ENCODE results near the gene CEP170. TPM values are rescaled to one million over a fixed set of nuclear protein-coding genes. Genes with fewer than 3 reads are reported as not detected.

CEP170 gene
- 97.5 TPM for polyA plus RNA-seq (2013, experiment 1 of 2; ENCODE audit: insufficient read length)
- 87.8 TPM for polyA plus RNA-seq (2013, experiment 2 of 2; ENCODE audit: insufficient read length)

DNA sequence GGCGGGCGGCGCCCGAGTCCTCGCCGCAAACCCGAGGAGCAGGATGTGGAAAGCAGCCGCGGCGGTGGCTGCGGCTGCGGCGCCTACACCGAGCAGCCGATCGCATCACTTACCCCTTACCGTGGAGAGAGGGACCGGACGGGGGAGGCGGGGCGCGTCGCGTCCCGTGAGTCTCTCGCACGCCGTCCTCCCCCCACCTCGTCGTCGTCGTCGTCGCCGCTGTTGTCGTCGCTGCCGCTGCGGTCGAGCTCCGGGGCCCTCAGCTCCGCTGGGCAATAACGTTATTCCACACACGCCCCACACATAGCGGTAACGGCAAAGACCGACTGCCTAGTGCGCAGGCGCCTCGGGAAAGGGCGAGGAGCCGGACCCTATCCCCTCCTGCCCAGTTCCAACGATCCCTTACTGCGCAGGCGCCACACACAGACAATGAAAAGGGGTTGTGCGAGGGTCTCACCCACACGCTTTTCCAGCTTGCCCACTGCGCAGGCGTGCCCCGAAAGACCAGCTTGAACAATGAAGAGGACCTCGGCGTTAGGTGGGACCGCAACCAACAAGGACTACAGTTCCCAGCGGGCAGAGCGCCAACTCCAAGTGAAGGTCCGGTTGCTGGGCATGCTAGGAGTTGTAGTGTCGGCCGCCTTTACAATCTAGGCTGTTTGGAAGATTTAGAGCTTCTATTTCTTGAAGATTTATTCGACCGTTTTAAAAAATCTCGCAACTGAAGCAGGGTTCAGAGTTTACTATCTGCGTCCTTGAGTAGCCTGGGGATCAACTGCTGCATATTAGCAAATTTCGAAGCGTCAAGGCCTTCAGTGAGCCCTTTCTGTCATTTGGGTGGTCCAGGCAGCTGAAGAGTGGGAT, at the start of gene CEP170:
Gene CEP170 (minus strand): TSS at position 355 of the 864 bp plus-strand sequence. CDS start 30,001 bp downstream, outside the sequence.
- DNase-seq: peak; percentile 99

- no peak for DNase-seq
Observed at GRCh38 chr1:243301059-243301458, 46.0 kb upstream of the CEP170 start.

DNA sequence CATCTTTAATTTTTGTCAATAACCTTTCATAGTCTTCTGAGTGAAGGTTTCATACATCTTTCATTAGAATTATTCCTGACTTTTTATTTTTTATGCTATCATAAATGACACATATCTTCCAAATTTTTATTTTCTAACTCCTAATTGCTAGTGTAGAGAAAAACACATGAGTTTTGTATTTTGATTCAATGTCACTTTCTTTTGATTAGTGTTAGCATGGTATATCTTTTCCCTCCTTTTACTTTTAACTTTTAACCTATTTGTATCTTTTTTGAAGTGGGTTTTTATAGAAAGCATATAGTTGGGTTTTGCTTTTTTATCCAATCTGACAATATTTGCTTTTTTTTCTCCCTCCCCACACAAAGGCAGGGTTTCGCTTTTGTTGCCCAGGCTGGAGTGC, 44.0 kb upstream of the CEP170 start:
- no peak for DNase-seq

GRCh38 chr1:243294723-243295121, 39.6 kb upstream of the CEP170 start:
- DNase-seq: peak; percentile 82

GRCh38 chr1:243293941-243294722, 39.1 kb upstream of the CEP170 start:
- DNase-seq: peak; percentile 4

DNA sequence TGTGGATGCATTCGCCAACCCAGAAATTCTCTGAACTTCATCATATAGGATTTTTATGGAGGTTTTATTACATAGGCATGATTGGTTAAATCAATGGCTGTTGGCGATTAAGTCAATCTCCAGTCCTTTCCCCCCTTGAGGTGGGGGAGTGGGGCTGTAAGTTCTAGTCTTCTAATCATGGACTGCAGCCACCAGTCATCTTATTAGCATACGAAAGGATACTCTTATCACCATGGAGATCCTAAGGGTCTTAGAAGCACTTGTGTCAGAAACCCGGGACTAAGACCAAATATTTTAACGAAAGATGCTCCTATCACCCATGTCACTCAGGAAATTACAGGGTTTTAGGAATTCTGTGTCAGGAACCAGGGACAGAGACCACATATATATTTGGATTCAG, 37.0 kb upstream of the CEP170 start:
- no peak for DNase-seq

- DNase-seq: no peak
Observed at GRCh38 chr1:243291292-243291691, 36.2 kb upstream of the CEP170 start.

DNA sequence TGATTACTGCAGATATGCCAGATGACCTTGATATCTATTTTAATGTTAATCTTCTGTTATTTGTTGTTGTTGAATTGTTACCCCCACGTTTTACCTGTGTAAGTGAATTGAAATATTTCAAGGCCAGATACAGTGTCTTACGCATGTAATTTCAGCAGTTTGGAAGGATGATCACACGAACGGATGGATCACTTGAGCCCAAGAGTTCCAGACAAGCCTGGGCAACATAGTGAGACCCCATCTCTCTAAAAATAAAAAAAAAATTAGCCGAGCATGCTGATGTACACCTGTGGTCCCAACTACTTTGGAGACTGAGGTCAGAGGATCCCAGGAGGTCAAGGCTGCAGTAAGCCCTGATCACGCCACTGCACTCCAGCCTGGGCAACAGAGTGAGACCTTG, 33.0 kb upstream of the CEP170 start:
- no peak for DNase-seq

DNA sequence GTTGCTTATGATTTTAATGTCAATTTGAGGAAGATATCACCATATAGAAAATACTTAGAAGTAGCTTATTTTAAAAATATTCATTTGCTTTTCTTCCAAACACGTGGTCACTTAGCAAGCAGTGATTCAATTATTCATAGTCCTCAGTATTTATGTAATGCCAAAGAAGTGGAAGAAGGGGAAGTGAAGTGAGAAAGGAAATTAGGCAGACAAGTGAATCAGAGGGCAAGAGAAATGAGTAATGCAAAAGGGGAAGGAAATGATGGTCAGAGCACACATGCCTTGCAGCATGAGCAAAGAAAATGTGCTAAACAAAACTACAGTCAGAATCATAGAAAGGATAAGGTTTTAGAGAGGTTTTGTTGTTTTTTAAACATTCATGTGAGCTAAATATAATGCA, 32.6 kb upstream of the CEP170 start:
- peak; percentile 88 for DNase-seq

GRCh38 chr1:243287123-243287460, 32.0 kb upstream of the CEP170 start:
- DNase-seq: no peak

DNA sequence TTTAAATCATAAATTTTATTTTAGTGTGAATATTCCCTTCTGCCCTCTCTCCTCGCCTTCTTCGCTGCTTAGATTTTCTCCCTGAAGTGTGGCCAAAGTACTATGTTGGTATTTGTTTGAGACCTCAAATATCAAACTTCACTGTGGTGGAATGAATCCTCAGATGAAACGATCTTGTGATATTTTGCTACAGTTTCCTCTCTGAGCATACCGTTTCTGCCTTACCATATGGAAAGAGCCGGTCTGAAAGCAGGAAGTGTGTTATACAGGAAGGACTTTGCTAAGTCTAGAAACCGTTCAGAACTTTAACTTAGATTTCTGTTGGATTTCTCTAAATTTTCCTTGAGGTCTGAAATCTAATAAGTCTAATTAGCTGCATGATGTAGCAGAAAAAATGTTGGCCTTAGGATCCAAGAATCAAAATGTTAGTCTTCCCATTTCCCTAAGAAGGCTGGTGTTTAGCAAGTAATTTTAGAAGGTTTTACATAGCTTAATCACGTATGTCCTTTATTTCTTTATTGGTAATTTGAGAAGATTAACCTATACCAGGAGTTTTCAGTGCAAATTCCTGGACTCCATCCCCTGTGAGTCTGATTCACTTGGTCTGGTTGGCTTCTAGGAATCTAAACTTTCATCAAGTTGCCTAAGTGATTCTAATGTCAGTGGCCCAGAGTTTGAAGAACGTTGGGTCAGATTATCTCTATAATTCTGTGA, 31.5 kb upstream of the CEP170 start:
- peak; percentile 60 for DNase-seq

GRCh38 chr1:243281672-243282071, 26.6 kb upstream of the CEP170 start:
- DNase-seq: no peak

DNA sequence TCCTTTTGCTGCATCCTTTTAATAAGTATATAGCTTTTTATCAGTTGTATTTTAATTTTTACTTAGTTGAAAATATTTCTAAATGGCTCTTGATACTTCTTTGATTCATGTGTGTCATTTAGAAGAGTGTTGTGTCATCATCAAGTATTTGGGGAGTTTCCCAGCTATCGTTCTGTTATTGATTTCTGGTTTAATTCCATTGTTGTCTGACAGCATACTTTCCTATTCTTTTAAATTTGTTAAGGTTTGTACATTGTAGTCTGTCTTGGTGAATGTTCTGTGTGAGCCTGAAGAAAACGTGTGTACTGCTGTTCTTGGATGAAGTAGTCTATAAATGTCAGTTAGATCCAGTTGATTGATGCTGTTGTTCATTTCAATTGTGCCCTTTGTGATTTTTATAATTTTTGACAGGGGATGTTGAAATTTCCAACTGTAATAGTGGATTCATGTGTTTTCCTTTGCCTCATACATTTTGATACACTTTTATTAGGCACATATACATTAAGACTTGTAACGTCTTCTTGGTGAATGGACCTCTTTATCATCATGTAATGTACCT, 25.6 kb upstream of the CEP170 start:
- DNase-seq: no peak

DNA sequence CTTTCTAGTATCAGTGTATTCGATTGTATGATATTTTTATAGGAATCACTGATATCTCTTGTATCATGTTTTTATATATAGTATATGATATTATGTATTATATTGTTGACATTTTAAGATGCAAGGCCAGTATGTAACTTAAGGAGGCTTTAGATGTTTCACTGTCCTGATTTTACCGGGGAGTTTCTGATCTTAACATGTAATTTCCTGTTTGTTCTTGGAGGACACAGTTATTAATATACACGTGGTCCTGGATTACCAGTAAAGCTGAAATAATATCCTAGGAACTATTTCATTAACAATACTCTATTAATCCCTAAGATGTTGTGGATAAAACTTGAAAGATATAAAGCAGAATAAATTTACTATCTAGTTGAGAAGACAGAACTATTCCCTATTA, 20.2 kb upstream of the CEP170 start:
- DNase-seq: no peak

- DNase-seq: no peak
Observed at GRCh38 chr1:243273945-243274344, 18.9 kb upstream of the CEP170 start.

DNA sequence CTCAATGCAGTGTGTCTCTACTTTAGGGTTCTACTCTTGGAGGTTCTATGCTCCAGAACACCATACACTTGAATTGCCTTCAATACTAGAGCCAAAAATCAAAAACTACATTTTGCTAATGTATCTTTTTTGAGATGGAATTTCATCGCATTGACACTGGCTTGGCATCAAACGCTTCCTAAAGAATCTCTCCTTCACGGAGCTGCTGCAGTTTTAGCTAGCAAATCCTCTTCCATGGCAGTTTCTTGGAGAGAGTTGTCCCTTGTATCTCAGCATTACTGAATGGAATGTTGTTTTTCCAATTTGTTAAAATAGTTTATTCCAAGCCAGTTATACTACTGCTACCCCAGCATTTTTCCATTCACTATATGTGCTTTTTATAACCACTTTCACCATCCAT, 18.4 kb upstream of the CEP170 start:
- DNase-seq: no peak

- DNase-seq: no peak
Observed at GRCh38 chr1:243272401-243272800, 17.3 kb upstream of the CEP170 start.

- no peak for DNase-seq
Observed at GRCh38 chr1:243271996-243272395, 16.9 kb upstream of the CEP170 start.

DNA sequence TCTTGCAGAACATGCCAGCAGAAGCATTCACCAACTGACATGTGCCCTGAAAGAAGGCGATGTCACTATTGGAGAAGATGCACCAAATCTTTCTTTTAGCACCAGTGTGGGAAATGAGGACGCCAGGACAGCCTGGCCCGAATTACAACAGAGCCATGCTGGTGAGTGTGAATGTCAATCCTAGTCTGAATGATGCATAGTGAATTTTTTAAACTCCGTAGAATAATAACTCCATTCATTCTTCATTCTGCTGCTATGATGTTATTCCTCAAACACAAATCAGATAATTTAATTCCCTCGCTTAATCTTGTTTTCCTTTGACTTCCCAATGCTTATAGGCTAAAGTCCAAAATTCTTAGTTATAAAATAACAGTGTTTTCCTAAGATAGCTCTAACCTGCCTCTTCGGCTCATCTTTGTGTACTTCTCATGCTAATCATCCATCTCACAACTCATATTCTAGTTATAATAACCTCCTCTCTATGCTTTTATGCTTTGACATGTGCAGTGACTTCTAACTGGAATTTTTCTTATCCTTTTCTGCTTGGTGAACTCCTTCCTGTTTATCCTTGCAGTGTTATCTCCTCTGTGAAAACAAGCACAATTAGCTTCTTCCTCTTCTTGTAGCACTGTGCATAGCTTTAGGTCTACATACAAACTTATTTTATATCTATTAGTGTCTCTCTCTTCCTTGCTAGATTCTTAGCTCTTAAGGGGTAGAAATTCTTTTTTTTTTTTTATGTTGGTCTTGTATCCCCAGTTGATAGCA, 15.2 kb upstream of the CEP170 start:
- no peak for DNase-seq

- DNase-seq: no peak
Observed at GRCh38 chr1:243269461-243269801, 14.3 kb upstream of the CEP170 start.

DNA sequence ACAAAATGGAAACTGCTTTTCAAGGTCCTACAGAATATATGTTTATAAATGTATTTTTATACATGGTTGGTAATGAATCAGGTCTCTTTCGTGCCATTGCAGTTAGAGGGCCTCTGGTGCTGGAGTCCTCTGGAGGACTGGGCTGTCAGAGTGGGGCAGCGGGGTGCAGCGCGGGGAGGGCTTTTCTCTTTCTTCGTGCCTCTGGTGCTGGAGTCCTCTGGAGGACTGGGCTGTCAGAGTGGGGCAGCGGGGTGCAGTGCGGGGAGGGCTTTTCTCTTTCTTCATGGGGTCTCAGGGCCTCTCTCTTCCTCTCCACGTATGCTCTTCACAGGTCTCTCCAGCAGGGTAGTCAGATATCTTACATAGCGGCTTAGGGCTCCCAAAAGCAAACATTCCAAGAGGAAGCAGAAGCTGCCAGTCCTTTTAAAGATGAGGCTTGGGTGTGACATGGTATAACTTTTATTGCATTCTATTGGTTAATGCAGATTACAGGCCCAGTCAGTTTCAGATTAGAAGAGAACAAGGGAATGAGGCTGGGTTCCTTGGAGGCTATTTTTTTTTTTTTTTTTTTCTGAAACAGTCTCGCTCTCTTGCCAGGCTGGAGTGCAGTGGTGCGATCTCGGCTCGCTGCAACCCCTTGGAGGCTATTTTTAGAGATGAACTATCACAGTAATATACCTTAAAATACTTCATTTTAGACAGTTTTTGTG, 13.8 kb upstream of the CEP170 start:
- DNase-seq: no peak

Measured in fibroblast of skin of abdomen (primary cell).